ENCODE data around the gene FASTK. TPM values are rescaled to one million over a fixed set of nuclear protein-coding genes. Genes with fewer than 3 reads are reported as not detected.

FASTK gene
- total RNA-seq, 1 donor from 2014 or later = 81.1 TPM

- DNase-seq (no peak), ATAC-seq (ENCODE audit: poor library complexity) (no peak)
- intact Hi-C loops (cut with DNase I) = no loop called here
Observed at GRCh38 chr7:151107882-151108281, 27.3 kb upstream of the FASTK start.

- no peak for DNase-seq
- ATAC-seq (ENCODE audit: poor library complexity) = no peak
- intact Hi-C loops (cut with DNase I) = no loop called here
Observed at GRCh38 chr7:151104411-151105235, 24.0 kb upstream of the FASTK start.

- intact Hi-C loops (cut with DNase I) = no loop called here
- DNase-seq = no peak
- no peak for ATAC-seq (ENCODE audit: poor library complexity)
Observed at GRCh38 chr7:151103973-151104372, 23.4 kb upstream of the FASTK start.

- no peak for DNase-seq
- ATAC-seq (ENCODE audit: poor library complexity) = no peak
- intact Hi-C loops (cut with DNase I) = no loop called here
Observed at GRCh38 chr7:151102991-151103390, 22.4 kb upstream of the FASTK start.

- intact Hi-C loops (cut with DNase I) = no loop called here
- DNase-seq (no peak), ATAC-seq (ENCODE audit: poor library complexity) (no peak)
Observed at GRCh38 chr7:151101621-151102396, 21.2 kb upstream of the FASTK start.

- intact Hi-C loops (cut with DNase I) = no loop called here
- DNase-seq = no peak
- ATAC-seq (ENCODE audit: poor library complexity) = no peak
Observed at GRCh38 chr7:151100921-151101320, 20.3 kb upstream of the FASTK start.

GRCh38 chr7:151099486-151100211 is 19.0 kb upstream of the FASTK start:
- DNase-seq = no peak

GRCh38 chr7:151095828-151096475 is 15.3 kb upstream of the FASTK start:
- no peak for DNase-seq
- intact Hi-C loops (cut with DNase I) = no loop called here

More at GRCh38 chr7:151099486-151100211, 19.0 kb upstream of the FASTK start:
- intact Hi-C loops (cut with DNase I) = no loop called here
- ATAC-seq (ENCODE audit: poor library complexity) = no peak

GRCh38 chr7:151095123-151095797 is 14.7 kb upstream of the FASTK start:
- no peak for DNase-seq
- intact Hi-C loops (cut with DNase I) = no loop called here
- no peak for ATAC-seq (ENCODE audit: poor library complexity)

More at GRCh38 chr7:151095828-151096475, 15.3 kb upstream of the FASTK start:
- no peak for ATAC-seq (ENCODE audit: poor library complexity)

GRCh38 chr7:151094675-151095074 is 14.1 kb upstream of the FASTK start:
- intact Hi-C loops (cut with DNase I) = no loop called here
- ATAC-seq (ENCODE audit: poor library complexity) = no peak
- no peak for DNase-seq

GRCh38 chr7:151093748-151094147 is 13.1 kb upstream of the FASTK start:
- DNase-seq = no peak

GRCh38 chr7:151091988-151092387 is 11.4 kb upstream of the FASTK start:
- intact Hi-C loops (cut with DNase I) = no loop called here
- no peak for DNase-seq
- ATAC-seq (ENCODE audit: poor library complexity) = no peak

More at GRCh38 chr7:151093748-151094147, 13.1 kb upstream of the FASTK start:
- intact Hi-C loops (cut with DNase I) = no loop called here
- no peak for ATAC-seq (ENCODE audit: poor library complexity)

GRCh38 chr7:151091431-151091830 is 10.8 kb upstream of the FASTK start:
- DNase-seq = no peak
- ATAC-seq (ENCODE audit: poor library complexity) = no peak
- intact Hi-C loops (cut with DNase I) = no loop called here

GRCh38 chr7:151091003-151091402 is 10.4 kb upstream of the FASTK start:
- no peak for ATAC-seq (ENCODE audit: poor library complexity)
- no peak for DNase-seq
- intact Hi-C loops (cut with DNase I) = no loop called here

- intact Hi-C loops (cut with DNase I) = no loop called here
- no peak for ATAC-seq (ENCODE audit: poor library complexity)
- no peak for DNase-seq
Observed at GRCh38 chr7:151089893-151090730, 9.5 kb upstream of the FASTK start.

GRCh38 chr7:151088856-151089699 is 8.5 kb upstream of the FASTK start:
- peak; percentile 82 for DNase-seq
- peak; percentile 33 for ATAC-seq (ENCODE audit: poor library complexity)
- intact Hi-C loops (cut with DNase I) = no loop called here
